ENCODE results near the gene SCMH1. TPM values are rescaled to one million over a fixed set of nuclear protein-coding genes. Genes with fewer than 3 reads are reported as not detected.

SCMH1 gene
- polyA plus RNA-seq, 1 of the 3 experiments (the other 2 are of a cell fraction), result 38.5 TPM

DNA sequence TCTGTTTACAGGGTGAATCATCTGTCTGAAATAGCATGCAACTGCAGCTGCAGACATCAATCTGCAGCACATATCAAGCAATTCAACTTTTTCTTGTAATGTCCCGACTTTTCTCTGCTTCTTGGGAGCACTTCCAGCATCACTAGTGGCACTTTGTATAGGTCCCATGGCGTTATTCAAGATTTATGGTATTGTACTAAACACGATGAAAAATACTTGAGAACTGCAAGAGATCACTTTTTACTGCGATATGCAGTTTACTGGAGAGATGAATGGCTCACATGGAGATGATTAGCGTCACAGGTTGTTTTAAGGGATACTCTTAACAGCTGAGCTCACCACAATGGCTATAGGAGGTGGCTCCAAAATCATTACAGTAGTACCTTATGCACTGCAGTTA, 7.2 kb upstream of the SCMH1 start:
- Histone ChIP-seq H2AFZ (ENCODE audit: low read depth) (no peak overlapping the region), H3K9me2 (no peaks in the 10 kb centered on the region), H3K27me3 (ENCODE audit: insufficient read depth) (no peaks in the 10 kb centered on the region), H3K4me2 (no peak overlapping the region), H3K27ac (ENCODE audit: low read depth in 2 of 2, low read length in 1 of 2) (no peak overlapping the region), H3K36me3 (replicated peaks in 1 of 2; ENCODE audit: control insufficient read depth in 1 of 2, insufficient read depth in 2 of 2, low read length in 1 of 2) (no peaks in the 10 kb centered on the region), H4K20me1 (ENCODE audit: insufficient read depth) (no peaks in the 10 kb centered on the region), H3K9ac (no peak overlapping the region), H3K9me3 (no peaks in the 10 kb centered on the region), H3F3A (replicated peaks; ENCODE audit: insufficient read depth) (peaks cover 4% of the 10 kb centered on the region), H3K4me3 (ENCODE audit: low read depth in 2 of 2, low read length in 1 of 2) (no peak overlapping the region), H3K4me1 (ENCODE audit: control insufficient read depth in 1 of 2, insufficient read depth in 2 of 2, low read depth in 1 of 2, low read length in 1 of 2) (peaks cover 0 to 9% of the 10 kb centered on the region in 2 experiments; a peak in 1 of 4 replicates), H3K79me2 (ENCODE audit: insufficient read depth) (no peaks in the 10 kb centered on the region; the same call in 1 of the 2 replicates)
- POLR2A ChIA-PET, result no interaction called here
- CTCF ChIA-PET, result interaction anchor here (0.6 to 0.7 kb wide), 2 partner anchors 30 to 183 kb away, joined by 3 read pairs; no protein-coding TSS in a partner anchor
- no peak for DNase-seq
- no peak for TF ChIP-seq CHD2 (IDR thresholded peaks at IDR 0.05; ENCODE audit: low read length, partially characterized antibody)
- TF ChIP-seq RAD21 (IDR thresholded peaks at IDR 0.05; ENCODE audit: low read length), result no peak
- TF ChIP-seq ELF1 (IDR thresholded peaks at IDR 0.05), result no peak
- TF ChIP-seq MAX (IDR thresholded peaks at IDR 0.05; ENCODE audit: low read depth), result no peak
- no peak for TF ChIP-seq EZH2phosphoT487 (IDR thresholded peaks at IDR 0.05; ENCODE audit: borderline replicate concordance, low read depth)
- no peak for TF ChIP-seq GABPA (IDR thresholded peaks at IDR 0.05; ENCODE audit: low read depth)
- no peak for TF ChIP-seq NRF1 (IDR thresholded peaks at IDR 0.05; ENCODE audit: low read depth, low read length)
- no peak for TF ChIP-seq FOXJ3 (CRISPR knock-in tag; IDR thresholded peaks at IDR 0.05)
- no peak for TF ChIP-seq PBX3 (IDR thresholded peaks at IDR 0.05)
- no peak for TF ChIP-seq FOSL2 (IDR thresholded peaks at IDR 0.05; ENCODE audit: borderline replicate concordance, low read depth)
- TF ChIP-seq SMC3 (IDR thresholded peaks at IDR 0.05; ENCODE audit: low read depth, low read length), result no peak
- no peak for TF ChIP-seq FOXM1 (IDR thresholded peaks at IDR 0.05; ENCODE audit: low read depth)
- no peak for TF ChIP-seq EP300 (IDR thresholded peaks at IDR 0.05; ENCODE audit: borderline replicate concordance in 1 of 2, low read depth in 1 of 2, low read length in 1 of 2)
- TF ChIP-seq, protein P1, sequence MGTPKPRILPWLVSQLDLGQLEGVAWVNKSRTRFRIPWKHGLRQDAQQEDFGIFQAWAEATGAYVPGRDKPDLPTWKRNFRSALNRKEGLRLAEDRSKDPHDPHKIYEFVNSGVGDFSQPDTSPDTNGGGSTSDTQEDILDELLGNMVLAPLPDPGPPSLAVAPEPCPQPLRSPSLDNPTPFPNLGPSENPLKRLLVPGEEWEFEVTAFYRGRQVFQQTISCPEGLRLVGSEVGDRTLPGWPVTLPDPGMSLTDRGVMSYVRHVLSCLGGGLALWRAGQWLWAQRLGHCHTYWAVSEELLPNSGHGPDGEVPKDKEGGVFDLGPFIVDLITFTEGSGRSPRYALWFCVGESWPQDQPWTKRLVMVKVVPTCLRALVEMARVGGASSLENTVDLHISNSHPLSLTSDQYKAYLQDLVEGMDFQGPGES (IDR thresholded peaks at IDR 0.05; ENCODE audit: low read depth, low read length), result no peak
- TF ChIP-seq, protein P2, sequence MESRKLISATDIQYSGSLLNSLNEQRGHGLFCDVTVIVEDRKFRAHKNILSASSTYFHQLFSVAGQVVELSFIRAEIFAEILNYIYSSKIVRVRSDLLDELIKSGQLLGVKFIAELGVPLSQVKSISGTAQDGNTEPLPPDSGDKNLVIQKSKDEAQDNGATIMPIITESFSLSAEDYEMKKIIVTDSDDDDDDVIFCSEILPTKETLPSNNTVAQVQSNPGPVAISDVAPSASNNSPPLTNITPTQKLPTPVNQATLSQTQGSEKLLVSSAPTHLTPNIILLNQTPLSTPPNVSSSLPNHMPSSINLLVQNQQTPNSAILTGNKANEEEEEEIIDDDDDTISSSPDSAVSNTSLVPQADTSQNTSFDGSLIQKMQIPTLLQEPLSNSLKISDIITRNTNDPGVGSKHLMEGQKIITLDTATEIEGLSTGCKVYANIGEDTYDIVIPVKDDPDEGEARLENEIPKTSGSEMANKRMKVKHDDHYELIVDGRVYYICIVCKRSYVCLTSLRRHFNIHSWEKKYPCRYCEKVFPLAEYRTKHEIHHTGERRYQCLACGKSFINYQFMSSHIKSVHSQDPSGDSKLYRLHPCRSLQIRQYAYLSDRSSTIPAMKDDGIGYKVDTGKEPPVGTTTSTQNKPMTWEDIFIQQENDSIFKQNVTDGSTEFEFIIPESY (IDR thresholded peaks at IDR 0.05; ENCODE audit: borderline replicate concordance, low read depth), result no peak
- TF ChIP-seq CTCF (IDR thresholded peaks at IDR 0.05), result no peak
- no peak for TF ChIP-seq JUND (IDR thresholded peaks at IDR 0.05)
- no peak for TF ChIP-seq TAF1 (IDR thresholded peaks at IDR 0.05; ENCODE audit: borderline replicate concordance, low read depth, low read length)
- TF ChIP-seq MXI1 (IDR thresholded peaks at IDR 0.05; ENCODE audit: low read depth, low read length), result no peak
- TF ChIP-seq YY1 (IDR thresholded peaks at IDR 0.05; ENCODE audit: low read depth), result no peak
- 77% methylated on average over 5 of the region's 5 CpGs for WGBS (ENCODE audit: low lambda C conversion rate)

Measured in SK-N-SH (cell line).